Neuronal stem cell (in vitro differentiated cells): ENCODE measurements around the gene DOCK9.

Source experiments
- DNase-seq: peaks from one replicate; pipeline ENCODE4 v3.0.0-alpha.2; 2013; ENCODE audit warnings: low spot score
- H2AFZ ChIP-seq: one replicate; pipeline ENCODE4 v1.6.1; 2013; ENCODE audit warnings: mild to moderate bottlenecking, low read length, inconsistent platforms
- H2AK5ac ChIP-seq: 2 replicates; pipeline ENCODE4 v1.6.1; 2013; ENCODE audit warnings: low read depth, mild to moderate bottlenecking, inconsistent platforms, low read length, moderate library complexity, mixed read lengths
- H2BK120ac ChIP-seq: 2 replicates; pipeline ENCODE4 v1.6.1; 2013; ENCODE audit warnings: low read depth, mild to moderate bottlenecking, inconsistent platforms, low read length, moderate library complexity, mixed read lengths
- H2BK12ac ChIP-seq: one replicate; pipeline ENCODE4 v1.6.1; 2013; ENCODE audit warnings: low read length, inconsistent platforms
- H2BK15ac ChIP-seq: 2 replicates; pipeline ENCODE4 v1.6.1; 2013; ENCODE audit warnings: mild to moderate bottlenecking, low read length, inconsistent platforms, mixed read lengths
- H2BK5ac ChIP-seq: one replicate; pipeline ENCODE4 v1.6.1; 2013; ENCODE audit warnings: inconsistent platforms, mild to moderate bottlenecking, low read length, moderate library complexity
- H3K14ac ChIP-seq: one replicate; pipeline ENCODE4 v1.6.1; 2013; ENCODE audit warnings: low read length, inconsistent platforms
- H3K18ac ChIP-seq: 2 replicates; pipeline ENCODE4 v1.6.1; 2013; ENCODE audit warnings: low read length, inconsistent platforms
- H3K23ac ChIP-seq: 2 replicates; pipeline ENCODE4 v1.6.1; 2013; ENCODE audit warnings: low read depth, mild to moderate bottlenecking, mixed read lengths, low read length, inconsistent platforms; ENCODE audit not compliant: poor library complexity
- H3K27ac ChIP-seq: replicated peaks from 3 replicates; pipeline ENCODE4 v1.5.1; 2013; ENCODE audit warnings: low read length, inconsistent platforms
- H3K27me3 ChIP-seq, 3 experiments: 2 replicates each; pipeline ENCODE4 v1.6.1; 2013; ENCODE audit warnings: low read length in 3 of 3, mild to moderate bottlenecking in 2 of 3, inconsistent platforms in 1 of 3, low read depth in 1 of 3, mixed read lengths in 1 of 3, moderate library complexity in 1 of 3; ENCODE audit not compliant: control insufficient read depth in 3 of 3, insufficient read depth in 3 of 3
- H3K36me3 ChIP-seq, 2 donors: replicated peaks in 1 of 2; 2 replicates each; pipeline ENCODE4 v1.6.1; 2013; ENCODE audit warnings: low read length in 2 of 2; ENCODE audit not compliant: control insufficient read depth in 2 of 2, insufficient read depth in 2 of 2
- H3K4ac ChIP-seq: 2 replicates; pipeline ENCODE4 v1.6.1; 2013; ENCODE audit warnings: inconsistent platforms, mild to moderate bottlenecking, low read length, moderate library complexity
- H3K4me1 ChIP-seq, 2 donors: 1 replicate in 1 of 2; 2 replicates in 1 of 2; pipeline ENCODE4 v1.6.1; 2013; ENCODE audit warnings: low read length in 2 of 2, low read depth in 1 of 2; ENCODE audit not compliant: control insufficient read depth in 2 of 2, insufficient read depth in 1 of 2
- H3K4me2 ChIP-seq: one replicate; pipeline ENCODE4 v1.6.1; 2013; ENCODE audit warnings: mild to moderate bottlenecking, low read length, inconsistent platforms; ENCODE audit not compliant: insufficient read depth, poor library complexity, severe bottlenecking
- H3K4me3 ChIP-seq, 2 donors: 2 replicates each; pipeline ENCODE4 v1.5.1; 2013; ENCODE audit warnings: low read length in 2 of 2, mild to moderate bottlenecking in 2 of 2, inconsistent platforms in 1 of 2, moderate library complexity in 1 of 2
- H3K79me1 ChIP-seq: one replicate; pipeline ENCODE4 v1.6.1; 2013; ENCODE audit warnings: low read depth, mild to moderate bottlenecking, inconsistent platforms, low read length, moderate library complexity
- H3K9ac ChIP-seq: one replicate; pipeline ENCODE4 v1.6.1; 2013; ENCODE audit warnings: mild to moderate bottlenecking, low read depth, low read length, inconsistent platforms; ENCODE audit not compliant: poor library complexity
- H3K9me3 ChIP-seq, 2 donors: replicated peaks in 1 of 2; 2 replicates each; pipeline versions ENCODE3 to v1.6.1; 2013; ENCODE audit warnings: low read length in 2 of 2, mild to moderate bottlenecking in 2 of 2, inconsistent platforms in 1 of 2, low read depth in 1 of 2, mixed read lengths in 1 of 2, moderate library complexity in 1 of 2; ENCODE audit not compliant: control insufficient read depth in 2 of 2, insufficient read depth in 1 of 2
- H4K8ac ChIP-seq: one replicate; pipeline ENCODE4 v1.6.1; 2013; ENCODE audit warnings: low read depth, mild to moderate bottlenecking, inconsistent platforms, low read length, moderate library complexity
- H4K91ac ChIP-seq: one replicate; pipeline ENCODE4 v1.6.1; 2013; ENCODE audit warnings: low read length, low read depth, mild to moderate bottlenecking, inconsistent platforms; ENCODE audit not compliant: poor library complexity
- WGBS, 2 donors: extraction: QIAGEN DNeasy Blood & Tissue Kit; methylation state at CpG; one replicate each; pipeline ENCODE4 v1.1.7; 2013; ENCODE audit warnings: missing lambda C conversion rate in 2 of 2, mixed read lengths in 1 of 2; ENCODE audit not compliant: insufficient read length in 2 of 2, insufficient replicate concordance in 1 of 2; ENCODE audit errors: extremely low coverage in 2 of 2; 5-methylcytosine and 5-hydroxymethylcytosine counted together

DOCK9 gene

DNA sequence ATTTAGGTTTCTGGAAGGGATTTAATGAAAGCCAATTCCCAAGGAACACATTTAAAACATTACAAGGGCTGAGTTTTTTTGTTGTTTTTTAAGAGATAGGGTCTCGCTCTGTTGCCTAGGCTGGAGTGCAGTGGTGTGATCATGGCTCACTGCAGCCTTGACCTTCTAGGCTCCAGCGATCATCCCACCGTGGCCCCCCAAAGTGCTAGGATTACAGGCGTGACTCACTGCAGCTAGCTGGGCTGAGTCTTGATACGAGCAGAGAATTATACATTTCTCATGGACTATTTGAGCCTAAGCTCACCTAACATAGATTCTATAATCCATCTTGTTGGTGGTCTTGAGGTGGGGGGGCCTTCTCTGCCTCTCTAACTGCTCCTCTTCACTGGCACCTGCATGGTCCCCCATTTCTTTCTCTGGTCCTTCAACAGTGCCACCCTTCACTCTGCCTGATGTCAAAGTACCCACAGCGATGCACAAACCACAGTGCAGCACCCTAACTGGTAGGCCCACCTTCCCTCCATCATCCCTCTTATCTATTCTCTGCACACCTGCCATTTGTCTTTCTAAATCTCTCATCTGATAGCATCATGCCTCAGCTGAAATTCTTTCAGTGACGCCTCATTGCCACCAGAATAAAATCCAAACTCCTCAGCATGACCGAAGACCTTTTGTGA is 37.4 kb downstream of the DOCK9 start:
- Histone ChIP-seq H2AK5ac (no peak overlapping the region), H2BK120ac (no peak overlapping the region), H4K8ac (no peak overlapping the region), H3K79me1 (no peaks in the 10 kb centered on the region), H3K9me3 (no peaks in the 10 kb centered on the region), H2BK5ac (no peak overlapping the region), H4K91ac (no peak overlapping the region), H3K4me3 (no peak overlapping the region), H2AFZ (no peak overlapping the region), H3K23ac (no peak overlapping the region), H3K27me3 (no peaks in the 10 kb centered on the region), H3K27ac (no peak overlapping the region), H3K14ac (no peak overlapping the region), H3K4me2 (no peak overlapping the region), H3K36me3 (no peaks in the 10 kb centered on the region), H2BK12ac (no peak overlapping the region), H2BK15ac (no peak overlapping the region), H3K9ac (no peak overlapping the region), H3K18ac (no peak overlapping the region), H3K4ac (no peak overlapping the region), H3K4me1 (peaks cover 0 to 11% of the 10 kb centered on the region in 2 donors)
- WGBS, 2 donors: no CpG with 5 or more reads among the region's 8 CpGs
- DNase-seq: no peak

- no CpG with 5 or more reads among the region's 5 CpGs for WGBS, 2 donors
- no peak overlapping the region for H3K27ac ChIP-seq
These were observed 38.1 kb downstream of the DOCK9 start for GRCh38 chr13:98939660-98940191.

DNA sequence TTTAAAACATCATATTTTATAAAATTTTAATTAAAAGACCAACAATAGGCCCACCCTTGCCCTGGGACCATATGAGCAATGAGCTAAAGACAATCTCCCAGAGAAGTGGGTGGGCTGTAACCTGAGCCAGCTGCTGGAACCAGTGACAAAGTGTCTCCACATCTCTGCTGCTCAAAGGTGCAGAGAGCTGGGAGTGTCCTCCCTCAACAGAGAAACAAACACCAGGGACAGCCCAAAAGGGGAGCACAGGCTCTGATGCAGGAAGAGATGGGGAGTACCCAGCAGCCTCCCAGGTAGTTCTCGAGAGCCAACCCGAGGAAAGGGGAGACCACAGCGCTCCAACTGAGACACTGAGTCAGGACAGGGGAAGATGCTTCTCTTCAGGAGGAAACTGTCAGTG is 39.1 kb downstream of the DOCK9 start:
- no peaks in the 10 kb centered on the region for H3K27me3 ChIP-seq
- no peak overlapping the region for H2BK5ac ChIP-seq
- H3K27ac ChIP-seq: no peak overlapping the region
- H3K4ac ChIP-seq: no peak overlapping the region
- H3K36me3 ChIP-seq: no peaks in the 10 kb centered on the region
- H2AFZ ChIP-seq: no peak overlapping the region
- no peaks in the 10 kb centered on the region for H3K79me1 ChIP-seq
- H3K14ac ChIP-seq: no peak overlapping the region
- no peak overlapping the region for H4K8ac ChIP-seq
- DNase-seq: no peak
- H2BK120ac ChIP-seq: no peak overlapping the region
- peak overlapping the region; percentile 53 for H3K18ac ChIP-seq
- H2AK5ac ChIP-seq: no peak overlapping the region
- no CpG with 5 or more reads among the region's 3 CpGs for WGBS, 2 donors
- peaks cover 0 to 1% of the 10 kb centered on the region in 2 donors for H3K9me3 ChIP-seq
- H4K91ac ChIP-seq: no peak overlapping the region
- H3K4me3 ChIP-seq: no peak overlapping the region
- H3K9ac ChIP-seq: no peak overlapping the region
- peaks cover 0 to 9% of the 10 kb centered on the region in 2 donors for H3K4me1 ChIP-seq
- no peak overlapping the region for H3K4me2 ChIP-seq
- no peak overlapping the region for H3K23ac ChIP-seq
- no peak overlapping the region for H2BK15ac ChIP-seq
- H2BK12ac ChIP-seq: no peak overlapping the region

More at GRCh38 chr13:98939660-98940191, 38.1 kb downstream of the DOCK9 start:
- Histone ChIP-seq H2BK12ac (no peak overlapping the region), H3K9ac (no peak overlapping the region), H3K9me3 (no peaks in the 10 kb centered on the region), H2BK5ac (no peak overlapping the region), H3K79me1 (no peaks in the 10 kb centered on the region), H3K27me3 (no peaks in the 10 kb centered on the region), H2BK15ac (no peak overlapping the region), H3K4me1 (peaks cover 0 to 11% of the 10 kb centered on the region in 2 donors), H3K36me3 (no peaks in the 10 kb centered on the region), H3K4ac (no peak overlapping the region), H3K23ac (no peak overlapping the region), H2AFZ (no peak overlapping the region), H4K91ac (no peak overlapping the region), H3K4me3 (no peak overlapping the region), H4K8ac (no peak overlapping the region), H3K18ac (no peak overlapping the region), H3K14ac (no peak overlapping the region), H2AK5ac (no peak overlapping the region), H3K4me2 (no peak overlapping the region), H2BK120ac (no peak overlapping the region)
- no peak for DNase-seq

DNA sequence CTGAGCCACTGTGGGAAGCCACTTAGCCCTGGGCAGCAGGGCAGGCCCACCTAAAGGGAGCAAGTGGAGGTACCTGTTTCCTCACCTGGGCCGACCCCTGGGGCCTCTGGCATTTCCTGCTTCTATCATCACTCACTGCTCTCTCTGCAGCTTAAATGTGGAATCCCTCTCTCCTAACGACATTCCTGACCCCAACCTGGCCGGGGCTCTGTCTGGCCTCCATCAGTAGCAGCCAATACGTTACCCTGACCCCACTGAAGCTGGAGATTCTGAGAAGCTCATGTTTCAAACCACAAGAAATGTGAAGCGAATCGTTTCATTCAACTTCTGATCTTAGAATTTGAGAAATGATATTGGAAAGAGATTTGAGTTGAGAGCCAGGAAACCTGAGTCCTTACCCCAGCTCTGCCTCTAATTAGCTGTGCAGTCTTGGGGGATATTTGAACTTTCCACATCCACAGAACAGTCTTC is 39.9 kb downstream of the DOCK9 start:
- no peak overlapping the region for H3K27ac ChIP-seq

More for the DNA sequence above, 39.9 kb downstream of the DOCK9 start:
- H3K9me3 ChIP-seq: peaks cover 0 to 1% of the 10 kb centered on the region in 2 donors
- no peak overlapping the region for H3K18ac ChIP-seq
- DNase-seq: no peak
- H3K9ac ChIP-seq: no peak overlapping the region
- H3K4me3 ChIP-seq: no peak overlapping the region
- WGBS, 2 donors: no CpG with 5 or more reads among the region's 6 CpGs
- no peak overlapping the region for H2BK5ac ChIP-seq
- H3K36me3 ChIP-seq: no peaks in the 10 kb centered on the region
- no peak overlapping the region for H3K4ac ChIP-seq
- H3K14ac ChIP-seq: no peak overlapping the region
- H3K4me1 ChIP-seq: peaks cover 0 to 9% of the 10 kb centered on the region in 2 donors
- H2AK5ac ChIP-seq: no peak overlapping the region
- no peak overlapping the region for H2BK120ac ChIP-seq
- H2BK15ac ChIP-seq: no peak overlapping the region
- no peak overlapping the region for H2AFZ ChIP-seq
- H4K8ac ChIP-seq: no peak overlapping the region
- H3K79me1 ChIP-seq: no peaks in the 10 kb centered on the region
- no peak overlapping the region for H2BK12ac ChIP-seq
- H4K91ac ChIP-seq: no peak overlapping the region
- no peak overlapping the region for H3K4me2 ChIP-seq
- no peak overlapping the region for H3K23ac ChIP-seq
- no peaks in the 10 kb centered on the region for H3K27me3 ChIP-seq
